GM23248 (cell line): ENCODE results near the gene PTPN20. TPM values are rescaled to one million over a fixed set of nuclear protein-coding genes. Genes with fewer than 3 reads are reported as not detected.

Source experiments
- DNase-seq: peaks from one replicate; pipeline ENCODE4 v3.0.0-alpha.2; 2015
- H2AFZ ChIP-seq: fragments of 200-600 bp; sonication (generic); 2 replicates; pipeline ENCODE4 v1.6.1; 2016; ENCODE audit warnings: antibody characterized with exemption
- H3F3A ChIP-seq: fragments of 200-600 bp; sonication (generic); 2 replicates; pipeline ENCODE4 v1.6.1; 2016; ENCODE audit warnings: mild to moderate bottlenecking, antibody characterized with exemption, mixed run types; ENCODE audit not compliant: insufficient read depth
- H3K27ac ChIP-seq: fragments of 200-600 bp; sonication (generic); 2 replicates; pipeline ENCODE4 v1.5.1; 2016; ENCODE audit warnings: mild to moderate bottlenecking
- H3K27me3 ChIP-seq: fragments of 200-600 bp; sonication (generic); replicated peaks from 2 replicates; pipeline ENCODE4 v1.6.1; 2016; ENCODE audit warnings: mild to moderate bottlenecking; ENCODE audit not compliant: insufficient read depth
- H3K36me3 ChIP-seq: fragments of 200-600 bp; sonication (generic); 2 replicates; pipeline ENCODE4 v1.6.1; 2016; ENCODE audit warnings: low read depth, mild to moderate bottlenecking
- H3K4me1 ChIP-seq: fragments of 200-600 bp; sonication (generic); 2 replicates; pipeline ENCODE4 v1.6.1; 2016; ENCODE audit warnings: mild to moderate bottlenecking; ENCODE audit not compliant: insufficient read depth
- H3K4me2 ChIP-seq: fragments of 200-600 bp; sonication (generic); one replicate; pipeline ENCODE4 v1.6.1; 2016; ENCODE audit warnings: mild to moderate bottlenecking; ENCODE audit not compliant: unreplicated experiment
- H3K4me3 ChIP-seq: fragments of 200-600 bp; sonication (generic); 2 replicates; pipeline ENCODE4 v1.5.1; 2016; ENCODE audit warnings: mild to moderate bottlenecking
- H3K79me2 ChIP-seq: fragments of 200-600 bp; sonication (generic); 2 replicates; pipeline ENCODE4 v1.6.1; 2016; ENCODE audit warnings: mild to moderate bottlenecking; ENCODE audit not compliant: insufficient read depth
- H3K9ac ChIP-seq: fragments of 200-600 bp; sonication (generic); 2 replicates; pipeline ENCODE4 v1.6.1; 2016; ENCODE audit warnings: mild to moderate bottlenecking
- H3K9me2 ChIP-seq: fragments of 200-600 bp; sonication (generic); 2 replicates; pipeline ENCODE4 v1.6.1; 2016; ENCODE audit warnings: mixed run types, mild to moderate bottlenecking, moderate library complexity; ENCODE audit not compliant: insufficient read depth
- H3K9me3 ChIP-seq: fragments of 200-600 bp; sonication (generic); one replicate; pipeline ENCODE4 v1.6.1; 2017; ENCODE audit warnings: low read depth
- H4K20me1 ChIP-seq: fragments of 200-600 bp; sonication (generic); 2 replicates; pipeline ENCODE4 v1.6.0; 2016; ENCODE audit not compliant: insufficient read depth
- EZH2 ChIP-seq: fragments of 200-600 bp; sonication (generic); IDR thresholded peaks from 2 replicates; pipeline ENCODE4 v1.6.1; 2018; ENCODE audit warnings: antibody characterized with exemption, mild to moderate bottlenecking; ENCODE audit not compliant: insufficient read depth, poor library complexity, severe bottlenecking
- EZH2phosphoT487 ChIP-seq: fragments of 200-600 bp; sonication (generic); IDR thresholded peaks from 2 replicates; pipeline ENCODE4 v1.6.1; 2018; ENCODE audit warnings: antibody characterized with exemption, moderate library complexity, mild to moderate bottlenecking, low read depth; ENCODE audit not compliant: insufficient read depth
- WGBS, 2 experiments: methylation state at CpG; one replicate each; pipeline ENCODE4 v1.1.6; 2015 to 2017; ENCODE audit warnings: low lambda C conversion rate in 2 of 2, low coverage in 1 of 2; ENCODE audit errors: missing lambda C conversion rate in 2 of 2; 5-methylcytosine and 5-hydroxymethylcytosine counted together
- in situ Hi-C: fragments of 300-500 bp; cut with MboI; formaldehyde crosslinking; loops from 2 replicates; pipeline ENCODE4 v1.15.0; 2020
- polyA plus RNA-seq: library from polyadenylated mRNA; unstranded; fragments of >200 nt; fragmentation: Nextera tagmentation; extraction: Ambion mirVana; gene quantifications from 2 replicates; pipeline ENCODE4 v1.2.1, GENCODE V29; 2016
- total RNA-seq: library from RNA; depleted of rRNA; stranded (reverse); fragments of >200 nt; shearing (Covaris generic); gene quantifications from 2 replicates; pipeline ENCODE4 v1.2.3, GENCODE V29; 2014

The PTPN20 gene
- total and polyA plus RNA-seq, 2 experiments from 2014 or later: 0.15 to 0.22 TPM

DNA sequence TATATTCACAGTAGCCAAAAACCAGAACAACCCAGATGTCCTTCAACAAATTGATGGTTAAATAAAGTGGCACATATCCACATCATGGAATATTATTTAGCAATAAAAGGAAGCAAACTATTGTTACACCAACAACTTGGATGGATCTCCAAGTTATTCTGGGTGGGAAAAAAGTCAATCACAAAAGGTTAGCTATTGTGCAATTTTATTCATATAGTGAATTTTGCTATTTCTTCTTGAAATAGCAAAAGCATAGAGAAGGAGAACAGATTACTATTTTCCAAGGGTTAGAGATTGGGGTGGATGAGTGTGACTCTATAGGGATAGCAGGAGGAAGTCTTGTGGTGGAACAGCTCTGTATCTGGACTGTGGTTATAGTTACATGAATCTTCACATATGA is 87.0 kb downstream of the PTPN20 start:
- no peak overlapping the region for H2AFZ ChIP-seq
- DNase-seq: no peak
- no peaks in the 10 kb centered on the region for H4K20me1 ChIP-seq
- H3K4me1 ChIP-seq: peaks cover 6% of the 10 kb centered on the region
- in situ Hi-C loops: no loop called here
- no peak overlapping the region for H3K27ac ChIP-seq
- no peaks in the 10 kb centered on the region for H3K79me2 ChIP-seq
- H3F3A ChIP-seq: peaks cover 9% of the 10 kb centered on the region
- H3K9me3 ChIP-seq: no peaks in the 10 kb centered on the region
- H3K4me2 ChIP-seq: no peak overlapping the region
- H3K36me3 ChIP-seq: no peaks in the 10 kb centered on the region
- no peaks in the 10 kb centered on the region for H3K9me2 ChIP-seq
- H3K27me3 ChIP-seq: no peaks in the 10 kb centered on the region
- H3K9ac ChIP-seq: no peak overlapping the region
- no peak overlapping the region for H3K4me3 ChIP-seq
- no peak for TF ChIP-seq EZH2phosphoT487
- TF ChIP-seq EZH2: no peak

GRCh38 chr10:46998595-46998994 is 87.4 kb downstream of the PTPN20 start:
- H3K9me2 ChIP-seq: no peaks in the 10 kb centered on the region
- in situ Hi-C loops: no loop called here
- no peak overlapping the region for H2AFZ ChIP-seq
- TF ChIP-seq EZH2 (no peak), EZH2phosphoT487 (no peak)
- no peak overlapping the region for H3K4me3 ChIP-seq
- H3K36me3 ChIP-seq: no peaks in the 10 kb centered on the region
- no peak overlapping the region for H3K4me2 ChIP-seq
- H3K4me1 ChIP-seq: peaks cover 2% of the 10 kb centered on the region; the same call in 1 of the 2 replicates
- H3K27me3 ChIP-seq: no peaks in the 10 kb centered on the region
- peaks cover 5% of the 10 kb centered on the region for H3F3A ChIP-seq
- H3K27ac ChIP-seq: no peak overlapping the region
- 76 to 81% methylated on average over 2 of the region's 2 CpGs for WGBS, 2 experiments
- no peaks in the 10 kb centered on the region for H4K20me1 ChIP-seq
- H3K79me2 ChIP-seq: no peaks in the 10 kb centered on the region
- no peak overlapping the region for H3K9ac ChIP-seq
- DNase-seq: no peak
- no peaks in the 10 kb centered on the region for H3K9me3 ChIP-seq

DNA sequence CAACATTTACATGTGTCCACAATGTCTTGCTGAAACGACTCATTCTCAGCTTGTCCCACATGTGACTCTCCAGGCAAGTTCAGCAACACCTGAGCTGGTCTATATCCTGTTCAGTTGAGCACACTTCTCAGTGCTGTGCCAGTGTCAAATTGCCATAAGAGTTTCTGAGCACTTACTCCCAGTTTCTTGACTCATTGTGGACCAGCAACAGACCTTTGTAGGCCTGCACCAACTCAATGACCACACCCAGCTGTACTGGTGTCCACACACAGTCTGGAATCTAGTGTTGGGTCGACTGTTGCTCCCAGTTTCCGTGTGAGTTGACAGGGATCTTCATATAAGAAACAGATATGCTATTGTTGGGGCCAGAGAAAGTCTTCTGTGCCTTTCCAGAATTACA is 88.0 kb downstream of the PTPN20 start:
- 38 to 41% methylated on average over 3 of the region's 3 CpGs for WGBS, 2 experiments
- Histone ChIP-seq H3K27me3 (no peaks in the 10 kb centered on the region), H2AFZ (no peak overlapping the region), H3K4me1 (no peaks in the 10 kb centered on the region), H3K9me2 (no peaks in the 10 kb centered on the region), H3F3A (no peaks in the 10 kb centered on the region), H4K20me1 (no peaks in the 10 kb centered on the region), H3K4me3 (no peak overlapping the region), H3K36me3 (no peaks in the 10 kb centered on the region), H3K4me2 (no peak overlapping the region), H3K27ac (no peak overlapping the region), H3K9ac (no peak overlapping the region), H3K79me2 (no peaks in the 10 kb centered on the region), H3K9me3 (no peaks in the 10 kb centered on the region)
- DNase-seq: no peak
- TF ChIP-seq EZH2phosphoT487: no peak
- no peak for TF ChIP-seq EZH2
- in situ Hi-C loops: no loop called here

DNA sequence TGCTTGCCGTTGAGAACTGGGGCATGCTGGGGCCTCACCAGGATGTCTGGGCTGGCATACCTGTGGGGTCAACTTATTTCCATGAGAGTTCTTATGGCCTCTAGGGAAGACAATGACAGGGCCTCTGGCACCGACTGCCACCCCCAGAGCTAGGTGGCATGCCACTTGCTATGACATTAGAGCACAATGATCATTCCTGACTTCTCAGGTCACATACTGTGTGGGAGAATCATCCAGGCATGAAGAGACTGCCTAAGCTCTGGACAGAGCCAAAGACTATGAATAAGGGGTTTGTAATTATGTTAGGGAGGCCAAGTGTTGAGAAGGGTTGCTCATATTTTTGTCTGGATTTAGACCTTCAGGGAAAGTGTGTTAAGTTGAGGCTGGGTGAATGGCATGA is 97.5 kb downstream of the PTPN20 start:
- peak overlapping the region; percentile 24 for H3K4me2 ChIP-seq
- no peak for TF ChIP-seq EZH2
- no peak for TF ChIP-seq EZH2phosphoT487
- H3K79me2 ChIP-seq: no peaks in the 10 kb centered on the region
- H2AFZ ChIP-seq: no peak overlapping the region
- H4K20me1 ChIP-seq: no peaks in the 10 kb centered on the region
- H3F3A ChIP-seq: peaks cover 19% of the 10 kb centered on the region; the same call in 1 of the 2 replicates
- no peak overlapping the region for H3K4me3 ChIP-seq
- H3K9me2 ChIP-seq: no peaks in the 10 kb centered on the region
- no peak overlapping the region for H3K9ac ChIP-seq
- H3K27ac ChIP-seq: peak overlapping the region; percentile 69
- H3K4me1 ChIP-seq: peaks cover 34% of the 10 kb centered on the region
- H3K9me3 ChIP-seq: no peaks in the 10 kb centered on the region
- in situ Hi-C loops: no loop called here
- H3K27me3 ChIP-seq: no peaks in the 10 kb centered on the region
- WGBS, 2 experiments: 44 to 51% methylated on average over 2 of the region's 2 CpGs
- H3K36me3 ChIP-seq: no peaks in the 10 kb centered on the region
- DNase-seq: peak; percentile 80

DNA sequence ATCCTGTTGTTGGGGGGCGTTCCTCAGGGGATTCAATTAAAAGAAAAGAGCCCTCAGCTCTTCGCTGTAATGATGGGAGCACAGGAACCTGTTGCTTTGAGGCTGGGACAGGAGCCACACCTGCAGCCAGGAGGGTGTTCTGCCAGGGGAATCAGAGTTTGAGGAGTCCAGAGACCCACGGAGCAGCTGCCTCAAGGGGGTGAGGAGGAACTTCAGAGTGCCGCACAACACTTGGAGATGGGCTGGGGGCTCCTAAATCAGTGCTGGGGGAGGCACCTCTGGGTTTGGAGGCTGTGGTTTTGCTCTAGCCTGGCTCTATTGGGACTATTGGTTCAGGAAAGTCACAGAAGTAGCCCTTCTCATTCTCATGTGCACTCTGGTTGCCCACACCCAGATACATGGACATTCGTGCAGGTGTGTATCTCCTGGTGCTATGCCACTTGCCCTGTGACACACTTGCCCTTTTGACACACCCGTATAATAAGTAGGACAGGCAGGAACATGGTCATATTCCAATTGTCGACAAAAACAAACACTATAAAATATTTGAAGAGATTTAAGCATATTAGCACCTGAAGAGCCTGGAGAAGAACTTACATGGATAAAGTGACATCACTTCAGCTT is 98.1 kb downstream of the PTPN20 start:
- Histone ChIP-seq H3K4me1 (peaks cover 39% of the 10 kb centered on the region), H3K36me3 (no peaks in the 10 kb centered on the region), H3K27me3 (no peaks in the 10 kb centered on the region), H2AFZ (no peak overlapping the region), H3K4me3 (no peak overlapping the region), H3K27ac (peak overlapping the region; percentile 65), H4K20me1 (no peaks in the 10 kb centered on the region), H3K79me2 (no peaks in the 10 kb centered on the region), H3K4me2 (peak overlapping the region; percentile 24), H3K9ac (no peak overlapping the region), H3K9me3 (no peaks in the 10 kb centered on the region), H3K9me2 (no peaks in the 10 kb centered on the region), H3F3A (peaks cover 25% of the 10 kb centered on the region)
- no peak for TF ChIP-seq EZH2
- TF ChIP-seq EZH2phosphoT487: no peak
- WGBS, 2 experiments: 66 to 68% methylated on average over 7 of the region's 7 CpGs
- DNase-seq: no peak
- in situ Hi-C loops: no loop called here
